Endodermal cell (in vitro differentiated cells): ENCODE data around the gene MRPL20. TPM values are rescaled to one million over a fixed set of nuclear protein-coding genes. Genes with fewer than 3 reads are reported as not detected.
A peak's percentile ranks its signal among the peaks of the same experiment; 100 is the strongest.

Experiments used
- DNase-seq: peaks from one replicate; pipeline ENCODE4 v3.0.0-alpha.2; 2017
- H3K27ac ChIP-seq: 2 replicates; pipeline ENCODE4 v1.5.1; 2013; ENCODE audit warnings: mild to moderate bottlenecking, low read depth, low read length, moderate library complexity
- H3K27me3 ChIP-seq: 2 replicates; pipeline ENCODE4 v1.6.1; 2013; ENCODE audit warnings: mild to moderate bottlenecking, low read length, moderate library complexity; ENCODE audit not compliant: insufficient read depth, control insufficient read depth, poor library complexity, severe bottlenecking
- H3K36me3 ChIP-seq: 2 replicates; pipeline ENCODE4 v1.7.0; 2013; ENCODE audit warnings: mild to moderate bottlenecking, low read length, moderate library complexity; ENCODE audit not compliant: control insufficient read depth, insufficient read depth
- H3K4me1 ChIP-seq: one replicate; pipeline ENCODE4 v1.7.0; 2013; ENCODE audit warnings: low read length; ENCODE audit not compliant: control insufficient read depth, insufficient read depth
- H3K4me3 ChIP-seq: 2 replicates; pipeline ENCODE4 v1.5.1; 2013; ENCODE audit warnings: mild to moderate bottlenecking, low read length, moderate library complexity
- H3K9ac ChIP-seq: 2 replicates; pipeline ENCODE4 v1.6.1; 2013; ENCODE audit warnings: mild to moderate bottlenecking, low read length, moderate library complexity; ENCODE audit not compliant: poor library complexity, severe bottlenecking; ENCODE audit errors: extremely low read depth
- H3K9me3 ChIP-seq: 2 replicates; pipeline ENCODE4 v1.6.1; 2013; ENCODE audit warnings: mild to moderate bottlenecking, low read length, moderate library complexity; ENCODE audit not compliant: control insufficient read depth
- H3K27ac Mint-ChIP-seq: 2 replicates; pipeline ENCODE4 v1.8.0; 2020; ENCODE audit warnings: mixed read lengths
- H3K27me3 Mint-ChIP-seq: 2 replicates; pipeline ENCODE4 v1.8.0; 2021; ENCODE audit warnings: mild to moderate bottlenecking, mixed read lengths; ENCODE audit not compliant: insufficient read depth
- H3K36me3 Mint-ChIP-seq: 2 replicates; pipeline ENCODE4 v1.8.0; 2020; ENCODE audit warnings: low read depth, mixed read lengths
- H3K4me1 Mint-ChIP-seq: 2 replicates; pipeline ENCODE4 v1.8.0; 2020; ENCODE audit warnings: mixed read lengths
- H3K4me3 Mint-ChIP-seq: 2 replicates; pipeline ENCODE4 v1.8.0; 2020; ENCODE audit warnings: mild to moderate bottlenecking, moderate library complexity, mixed read lengths
- H3K9me3 Mint-ChIP-seq: 2 replicates; pipeline ENCODE4 v1.8.0; 2020; ENCODE audit warnings: mild to moderate bottlenecking, mixed read lengths
- WGBS, 2 experiments: methylation state at CpG; one replicate each; pipeline versions ENCODE4 v1.1.5 to v1.1.7; 2013; ENCODE audit warnings: missing lambda C conversion rate in 2 of 2, mixed read lengths in 1 of 2; ENCODE audit not compliant: insufficient coverage in 1 of 2, insufficient read length in 1 of 2; 5-methylcytosine and 5-hydroxymethylcytosine counted together
- total RNA-seq, 2 donors: library from RNA; stranded (reverse); fragmentation: NEBNext Ultra II Directional in 1 of 2; extraction: Animal tissue kit (Norgen Biotek cat#: 25700) in 1 of 2; gene quantifications; 2 replicates in 1 of 2; 3 replicates in 1 of 2; pipeline ENCODE4 v1.2.1, GENCODE V29; 2021
- TF ChIP-seq, protein P1 (sequence below): fragments of 200-600 bp; sonication (generic); conservative IDR thresholded peaks from 2 replicates; pipeline ENCODE4 v1.5.0; 2021; ENCODE audit warnings: antibody characterized with exemption, mild to moderate bottlenecking

The MRPL20 gene
- total RNA-seq, 2 donors from 2014 or later = 109 to 129 TPM

DNA sequence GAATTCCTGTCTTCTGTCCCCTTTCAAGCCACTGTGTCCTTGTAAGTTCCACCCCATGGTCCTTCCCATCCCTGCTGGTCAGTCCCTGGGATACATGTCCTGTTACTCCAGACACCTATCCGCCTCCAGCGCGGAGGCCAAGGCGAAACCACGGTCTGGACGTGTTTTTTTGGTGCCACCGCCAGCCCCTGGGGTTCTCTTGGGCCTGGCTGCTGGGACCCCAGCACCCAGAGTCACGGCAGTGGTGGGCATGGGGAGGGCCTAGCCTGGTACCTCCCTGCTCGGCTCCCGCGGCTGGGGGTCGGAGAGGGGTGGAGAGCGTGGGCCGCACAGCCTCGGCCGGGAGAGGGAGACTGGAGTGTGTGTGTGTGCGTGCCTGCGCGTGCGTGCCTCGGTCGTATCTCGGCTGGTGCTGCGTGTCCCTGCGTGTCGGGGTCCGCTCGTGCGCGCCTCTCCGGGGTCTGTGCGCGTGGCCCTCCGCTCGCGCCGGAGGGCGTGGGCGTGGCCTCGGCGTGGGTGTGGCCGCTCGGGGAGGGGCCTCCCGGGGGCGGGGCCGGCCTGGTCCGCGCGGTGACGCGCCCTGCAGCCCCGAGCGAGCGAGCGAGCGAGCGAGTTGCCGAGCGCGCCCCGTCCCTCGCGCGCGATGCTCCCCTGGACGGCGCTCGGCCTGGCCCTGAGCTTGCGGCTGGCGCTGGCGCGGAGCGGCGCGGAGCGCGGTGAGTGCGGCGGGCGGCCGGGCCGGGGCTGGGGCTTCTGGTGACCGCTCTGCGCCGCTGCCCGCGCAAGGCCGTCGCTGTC lies 28.2 kb upstream of the MRPL20 start, which contains the start of gene VWA1:
Gene VWA1 (plus strand): TSS at position 585 of the 798 bp plus-strand sequence. CDS start 59 bp downstream, at position 644.
- WGBS, 2 experiments = 12 to 18% methylated on average over 24 to 89 of the region's 89 CpGs
- no peak within 1 kb of the TSS for H3K27ac Mint-ChIP-seq
- Histone ChIP-seq H3K9ac (no peak within 1 kb of the TSS), H3K27me3 (peaks cover 16% of the 10 kb centered on the region), H3K27ac (no peak within 1 kb of the TSS), H3K4me3 (peak within 1 kb of the TSS; percentile 69), H3K9me3 (no peaks in the 10 kb centered on the region), H3K4me1 (peaks cover 14% of the 10 kb centered on the region), H3K36me3 (no peaks in the 10 kb centered on the region)
- H3K4me1 Mint-ChIP-seq = peaks cover 5% of the 10 kb centered on the region
- peaks cover 4% of the 10 kb centered on the region for H3K27me3 Mint-ChIP-seq
- H3K4me3 Mint-ChIP-seq = peak within 1 kb of the TSS; percentile 56
- H3K36me3 Mint-ChIP-seq = no peaks in the 10 kb centered on the region
- TF ChIP-seq, protein P1, sequence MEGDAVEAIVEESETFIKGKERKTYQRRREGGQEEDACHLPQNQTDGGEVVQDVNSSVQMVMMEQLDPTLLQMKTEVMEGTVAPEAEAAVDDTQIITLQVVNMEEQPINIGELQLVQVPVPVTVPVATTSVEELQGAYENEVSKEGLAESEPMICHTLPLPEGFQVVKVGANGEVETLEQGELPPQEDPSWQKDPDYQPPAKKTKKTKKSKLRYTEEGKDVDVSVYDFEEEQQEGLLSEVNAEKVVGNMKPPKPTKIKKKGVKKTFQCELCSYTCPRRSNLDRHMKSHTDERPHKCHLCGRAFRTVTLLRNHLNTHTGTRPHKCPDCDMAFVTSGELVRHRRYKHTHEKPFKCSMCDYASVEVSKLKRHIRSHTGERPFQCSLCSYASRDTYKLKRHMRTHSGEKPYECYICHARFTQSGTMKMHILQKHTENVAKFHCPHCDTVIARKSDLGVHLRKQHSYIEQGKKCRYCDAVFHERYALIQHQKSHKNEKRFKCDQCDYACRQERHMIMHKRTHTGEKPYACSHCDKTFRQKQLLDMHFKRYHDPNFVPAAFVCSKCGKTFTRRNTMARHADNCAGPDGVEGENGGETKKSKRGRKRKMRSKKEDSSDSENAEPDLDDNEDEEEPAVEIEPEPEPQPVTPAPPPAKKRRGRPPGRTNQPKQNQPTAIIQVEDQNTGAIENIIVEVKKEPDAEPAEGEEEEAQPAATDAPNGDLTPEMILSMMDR = peak; percentile 11
- H3K9me3 Mint-ChIP-seq = no peaks in the 10 kb centered on the region
- peak; percentile 87 for DNase-seq

GRCh38 chr1:1434824-1435105 lies 27.7 kb upstream of the MRPL20 start:
- DNase-seq = no peak
- TF ChIP-seq, protein P1 = no peak
- no peak overlapping the region for H3K27ac ChIP-seq
- no peaks in the 10 kb centered on the region for H3K9me3 Mint-ChIP-seq
- peak overlapping the region; percentile 51 for H3K4me3 Mint-ChIP-seq
- H3K27ac Mint-ChIP-seq = no peak overlapping the region
- peaks cover 10% of the 10 kb centered on the region for H3K4me1 Mint-ChIP-seq
- peaks cover 16% of the 10 kb centered on the region for H3K27me3 ChIP-seq
- peaks cover 17% of the 10 kb centered on the region for H3K4me1 ChIP-seq
- 92 to 94% methylated on average over 2 to 4 of the region's 4 CpGs for WGBS, 2 experiments
- H3K9me3 ChIP-seq = no peaks in the 10 kb centered on the region
- no peaks in the 10 kb centered on the region for H3K36me3 Mint-ChIP-seq
- peak overlapping the region; percentile 69 for H3K4me3 ChIP-seq
- peaks cover 4% of the 10 kb centered on the region for H3K27me3 Mint-ChIP-seq
- H3K36me3 ChIP-seq = no peaks in the 10 kb centered on the region
- H3K9ac ChIP-seq = no peak overlapping the region

DNA sequence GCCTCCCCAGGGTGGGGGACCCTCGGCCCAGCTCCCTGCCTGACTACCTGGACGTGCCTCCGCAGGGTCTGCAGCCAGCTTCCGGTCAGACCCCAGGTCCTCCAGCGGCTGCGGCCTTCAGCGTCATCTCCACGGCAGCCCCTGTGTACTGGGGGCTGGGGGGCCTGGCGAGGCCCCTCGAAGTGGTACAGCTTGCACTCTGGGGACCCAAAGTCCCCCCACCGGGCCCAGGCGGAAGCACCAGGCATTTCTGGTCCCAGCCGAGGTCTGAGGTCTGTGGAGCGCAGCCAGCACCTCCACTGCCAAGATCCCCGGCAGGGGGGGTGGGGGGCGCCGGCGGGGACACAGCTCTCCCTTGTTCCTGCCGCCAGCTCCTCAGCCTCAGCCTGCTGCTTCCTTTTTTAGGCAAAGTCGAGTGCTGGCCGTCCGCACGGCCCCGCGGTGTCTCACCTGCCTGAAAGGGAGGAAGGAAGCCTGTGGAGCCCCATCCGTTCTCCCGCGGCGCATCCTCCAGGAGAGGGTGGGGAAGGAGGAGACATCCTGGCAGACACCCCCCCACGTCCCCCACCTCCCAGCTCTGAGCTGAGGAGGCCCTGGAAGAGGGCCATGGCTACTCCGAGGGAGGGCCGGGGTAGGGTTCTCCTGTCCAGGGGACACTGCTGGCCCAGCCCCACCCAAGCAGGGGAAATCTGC lies 27.2 kb upstream of the MRPL20 start:
- no peak overlapping the region for H3K4me3 Mint-ChIP-seq
- peaks cover 12% of the 10 kb centered on the region for H3K4me1 Mint-ChIP-seq
- WGBS, 2 experiments = 57% methylated on average over 16 to 32 of the region's 32 CpGs
- H3K27me3 Mint-ChIP-seq = peaks cover 4% of the 10 kb centered on the region
- no peak overlapping the region for H3K27ac ChIP-seq
- peak; percentile 91 for DNase-seq
- no peak overlapping the region for H3K4me3 ChIP-seq
- TF ChIP-seq, protein P1 = no peak
- H3K9me3 ChIP-seq = no peaks in the 10 kb centered on the region
- peaks cover 16% of the 10 kb centered on the region for H3K27me3 ChIP-seq
- no peaks in the 10 kb centered on the region for H3K9me3 Mint-ChIP-seq
- H3K9ac ChIP-seq = no peak overlapping the region
- H3K36me3 Mint-ChIP-seq = no peaks in the 10 kb centered on the region
- no peaks in the 10 kb centered on the region for H3K36me3 ChIP-seq
- H3K27ac Mint-ChIP-seq = no peak overlapping the region
- peaks cover 17% of the 10 kb centered on the region for H3K4me1 ChIP-seq
